OCI-LY3 (cell line): ENCODE data around the gene CD28.

Experiments
- H2AFZ ChIP-seq: fragments of 200-600, 300-600 bp; shearing (Covaris generic); 2 replicates; pipeline ENCODE4 v1.6.0; 2014; ENCODE audit warnings: antibody characterized with exemption, low read depth, low read length
- H3K27ac ChIP-seq: fragments of 200-600, 300-600 bp; sonication (generic); 2 replicates; pipeline ENCODE4 v1.5.1; 2014; ENCODE audit warnings: mild to moderate bottlenecking, low read length, moderate library complexity, mixed read lengths
- H3K27me3 ChIP-seq: fragments of 200-600, 300-600 bp; sonication (generic); 2 replicates; pipeline ENCODE4 v1.6.1; 2014; ENCODE audit warnings: low read depth, low read length, mixed read lengths
- H3K36me3 ChIP-seq: fragments of 200-600, 300-600 bp; sonication (generic); replicated peaks from 2 replicates; pipeline ENCODE3; 2014; ENCODE audit warnings: low read depth, low read length, mixed read lengths
- H3K4me1 ChIP-seq: fragments of 300-600, 200-600 bp; sonication (generic); 2 replicates; pipeline ENCODE4 v1.6.1; 2014; ENCODE audit warnings: low read length, mixed read lengths
- H3K4me2 ChIP-seq: fragments of 200-600, 300-600 bp; sonication (generic); 2 replicates; pipeline ENCODE4 v1.6.1; 2014; ENCODE audit warnings: low read length, mixed read lengths
- H3K4me3 ChIP-seq: fragments of 300-600, 200-600 bp; sonication (generic); 2 replicates; pipeline ENCODE4 v1.5.1; 2014; ENCODE audit warnings: antibody characterized with exemption, mild to moderate bottlenecking, low read length, moderate library complexity
- H3K79me2 ChIP-seq: fragments of 300-600, 200-600 bp; shearing (Covaris generic); 2 replicates; pipeline ENCODE4 v1.6.1; 2014; ENCODE audit warnings: mild to moderate bottlenecking, low read length, mixed read lengths
- H3K9ac ChIP-seq: fragments of 300-600, 200-600 bp; shearing (Covaris generic); 2 replicates; pipeline ENCODE4 v1.6.0; 2014; ENCODE audit warnings: mild to moderate bottlenecking, low read length, moderate library complexity
- H3K9me3 ChIP-seq: fragments of 200-600, 300-600 bp; shearing (Covaris generic); 2 replicates; pipeline ENCODE4 v1.6.1; 2014; ENCODE audit warnings: low read length, mixed read lengths; ENCODE audit not compliant: insufficient read depth
- H4K20me1 ChIP-seq: fragments of 200-600, 300-600 bp; sonication (generic); 2 replicates; pipeline ENCODE4 v1.6.1; 2016; ENCODE audit warnings: low read length, mixed read lengths; ENCODE audit not compliant: insufficient read depth
- EZH2phosphoT487 ChIP-seq: fragments of 200-600 bp; shearing (Covaris generic); IDR thresholded peaks from 2 replicates; pipeline ENCODE4 v1.6.1; 2018; ENCODE audit warnings: antibody characterized with exemption, mixed run types, low read depth
- TF ChIP-seq, protein P1 (sequence below): fragments of 200-600, 300-600 bp; sonication (generic); IDR thresholded peaks from 2 replicates; pipeline ENCODE4 v1.5.1; 2014; ENCODE audit warnings: antibody characterized with exemption, low read length, low read depth

CD28 gene

DNA sequence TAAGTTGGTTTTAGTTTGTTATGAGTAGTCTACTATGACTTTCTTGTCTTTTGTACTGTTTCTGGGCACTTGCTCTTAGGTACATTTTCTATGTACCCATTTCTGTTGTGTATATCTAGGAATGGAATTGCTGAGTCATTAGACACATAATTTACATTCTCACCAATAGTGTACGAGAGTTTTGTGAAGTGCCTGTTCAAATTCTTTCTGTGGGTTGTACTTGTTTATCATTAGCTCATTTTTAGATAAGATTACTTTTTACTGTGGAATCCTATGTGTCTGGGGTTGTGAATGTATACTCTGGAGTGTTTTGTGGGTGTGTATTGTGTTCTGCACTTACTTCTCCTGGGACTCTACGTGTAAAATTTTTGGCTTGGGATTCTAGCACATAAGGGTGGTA lies 36.6 kb upstream of the CD28 start:
- Histone ChIP-seq H3K27ac (no peak overlapping the region), H2AFZ (no peak overlapping the region), H3K9ac (no peak overlapping the region), H3K4me1 (peaks cover 20% of the 10 kb centered on the region), H3K79me2 (no peaks in the 10 kb centered on the region), H3K27me3 (peaks cover 15% of the 10 kb centered on the region; the same call in 1 of the 2 replicates), H4K20me1 (no peaks in the 10 kb centered on the region), H3K36me3 (no peaks in the 10 kb centered on the region), H3K4me3 (no peak overlapping the region), H3K9me3 (no peaks in the 10 kb centered on the region), H3K4me2 (no peak overlapping the region)
- TF ChIP-seq, protein P1, sequence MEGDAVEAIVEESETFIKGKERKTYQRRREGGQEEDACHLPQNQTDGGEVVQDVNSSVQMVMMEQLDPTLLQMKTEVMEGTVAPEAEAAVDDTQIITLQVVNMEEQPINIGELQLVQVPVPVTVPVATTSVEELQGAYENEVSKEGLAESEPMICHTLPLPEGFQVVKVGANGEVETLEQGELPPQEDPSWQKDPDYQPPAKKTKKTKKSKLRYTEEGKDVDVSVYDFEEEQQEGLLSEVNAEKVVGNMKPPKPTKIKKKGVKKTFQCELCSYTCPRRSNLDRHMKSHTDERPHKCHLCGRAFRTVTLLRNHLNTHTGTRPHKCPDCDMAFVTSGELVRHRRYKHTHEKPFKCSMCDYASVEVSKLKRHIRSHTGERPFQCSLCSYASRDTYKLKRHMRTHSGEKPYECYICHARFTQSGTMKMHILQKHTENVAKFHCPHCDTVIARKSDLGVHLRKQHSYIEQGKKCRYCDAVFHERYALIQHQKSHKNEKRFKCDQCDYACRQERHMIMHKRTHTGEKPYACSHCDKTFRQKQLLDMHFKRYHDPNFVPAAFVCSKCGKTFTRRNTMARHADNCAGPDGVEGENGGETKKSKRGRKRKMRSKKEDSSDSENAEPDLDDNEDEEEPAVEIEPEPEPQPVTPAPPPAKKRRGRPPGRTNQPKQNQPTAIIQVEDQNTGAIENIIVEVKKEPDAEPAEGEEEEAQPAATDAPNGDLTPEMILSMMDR = no peak
- TF ChIP-seq EZH2phosphoT487 = no peak

DNA sequence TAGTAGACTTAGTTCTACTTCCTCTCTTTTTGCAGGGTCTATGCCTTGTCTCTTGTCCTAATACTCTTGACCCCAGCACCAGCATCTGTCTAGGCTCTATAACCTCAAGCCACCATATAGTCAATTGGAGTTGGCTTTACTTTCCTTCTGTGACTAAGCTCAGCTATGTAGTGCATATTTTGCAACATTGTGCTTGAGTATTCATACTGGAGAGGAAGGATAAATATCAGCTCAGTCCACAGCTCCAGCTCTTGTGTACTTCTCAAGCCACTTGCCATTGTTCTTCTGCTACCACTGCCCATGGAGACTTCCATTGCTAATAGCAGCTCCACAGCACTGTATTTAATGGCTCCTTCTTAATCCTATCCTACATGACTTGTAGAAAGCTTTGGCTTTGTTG lies 35.5 kb upstream of the CD28 start:
- Histone ChIP-seq H2AFZ (no peak overlapping the region), H3K4me3 (no peak overlapping the region), H3K36me3 (no peaks in the 10 kb centered on the region), H3K27ac (no peak overlapping the region), H3K4me2 (no peak overlapping the region), H3K4me1 (peaks cover 20% of the 10 kb centered on the region), H3K79me2 (no peaks in the 10 kb centered on the region), H3K27me3 (peaks cover 26% of the 10 kb centered on the region), H3K9me3 (no peaks in the 10 kb centered on the region), H3K9ac (no peak overlapping the region), H4K20me1 (no peaks in the 10 kb centered on the region)
- TF ChIP-seq, protein P1 = no peak
- no peak for TF ChIP-seq EZH2phosphoT487

DNA sequence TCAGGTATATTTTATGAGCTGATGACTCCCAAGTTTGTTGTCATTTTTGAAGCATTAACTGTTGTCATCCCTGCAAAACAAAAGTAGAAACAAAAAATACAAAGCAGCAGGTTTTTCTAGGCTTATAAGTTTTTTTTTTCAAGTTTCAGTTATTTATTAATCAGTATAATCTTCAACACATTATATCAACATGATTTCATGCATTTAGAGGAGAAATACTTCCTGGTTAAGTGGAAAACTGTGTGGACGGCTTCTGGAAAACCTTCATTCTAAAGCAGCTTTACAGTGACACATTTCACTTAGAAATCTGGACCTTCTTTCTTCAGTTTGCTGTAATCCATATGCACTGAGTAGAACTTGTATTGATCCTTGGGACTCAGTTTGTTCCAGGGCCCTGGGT lies 34.6 kb upstream of the CD28 start:
- Histone ChIP-seq H3K4me3 (no peak overlapping the region), H3K36me3 (no peaks in the 10 kb centered on the region), H3K4me1 (peaks cover 20% of the 10 kb centered on the region), H3K4me2 (no peak overlapping the region), H3K27me3 (peaks cover 27% of the 10 kb centered on the region), H3K27ac (no peak overlapping the region), H2AFZ (no peak overlapping the region), H4K20me1 (no peaks in the 10 kb centered on the region), H3K9ac (no peak overlapping the region), H3K9me3 (no peaks in the 10 kb centered on the region), H3K79me2 (no peaks in the 10 kb centered on the region)
- TF ChIP-seq, protein P1 = no peak
- no peak for TF ChIP-seq EZH2phosphoT487

DNA sequence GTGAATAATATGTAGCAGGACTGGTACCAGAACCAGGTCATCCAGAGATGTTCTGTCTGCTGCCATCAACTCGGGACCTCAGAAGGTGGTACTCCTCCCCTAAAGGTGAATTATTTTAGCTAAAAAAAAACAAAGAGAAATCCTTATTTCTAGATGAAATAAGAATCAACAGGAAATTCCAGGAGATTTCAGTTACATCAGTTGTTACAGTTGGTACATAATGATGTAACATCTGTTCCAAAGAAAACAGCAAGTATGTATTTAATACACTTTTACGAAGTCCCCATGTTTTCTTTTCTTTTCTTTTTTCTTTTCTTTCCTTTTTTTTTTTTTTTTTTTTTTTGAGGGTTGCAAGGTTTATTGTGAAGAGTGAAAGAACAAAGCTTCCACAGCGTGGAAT lies 33.6 kb upstream of the CD28 start:
- Histone ChIP-seq H3K27me3 (peaks cover 27% of the 10 kb centered on the region), H3K4me3 (no peak overlapping the region), H3K79me2 (no peaks in the 10 kb centered on the region), H3K27ac (no peak overlapping the region), H2AFZ (no peak overlapping the region), H4K20me1 (no peaks in the 10 kb centered on the region), H3K36me3 (no peaks in the 10 kb centered on the region), H3K9ac (no peak overlapping the region), H3K9me3 (no peaks in the 10 kb centered on the region), H3K4me1 (peaks cover 20% of the 10 kb centered on the region), H3K4me2 (no peak overlapping the region)
- no peak for TF ChIP-seq EZH2phosphoT487
- TF ChIP-seq, protein P1 = no peak
